ENCODE measurements around the gene AFF2. TPM values are rescaled to one million over a fixed set of nuclear protein-coding genes. Genes with fewer than 3 reads are reported as not detected.

The AFF2 gene
- total RNA-seq, 1 donor from 2014 or later, result 5.2 TPM

DNA sequence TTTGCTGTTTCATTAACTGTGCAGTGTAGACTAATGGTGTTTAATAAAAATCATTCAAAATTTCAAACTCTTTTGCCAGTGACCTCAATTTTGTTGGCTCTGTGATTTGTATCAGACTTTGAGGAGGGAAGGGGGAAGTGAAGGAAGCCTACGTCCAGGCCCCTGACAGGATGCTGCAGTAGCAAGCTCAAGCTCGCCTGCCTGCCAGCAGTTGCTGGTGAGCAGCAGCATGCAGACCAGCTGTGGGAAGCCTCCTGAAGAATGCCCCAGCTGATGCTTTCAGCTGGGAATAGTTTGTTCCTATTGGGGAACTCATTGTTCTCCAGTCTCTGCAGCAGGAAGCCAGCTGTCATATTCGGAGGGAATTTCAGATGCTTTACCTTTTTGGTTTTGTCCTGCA, 495.2 kb downstream of the AFF2 start:
- intact Hi-C loops (cut with micrococcal nuclease), result no loop called here

DNA sequence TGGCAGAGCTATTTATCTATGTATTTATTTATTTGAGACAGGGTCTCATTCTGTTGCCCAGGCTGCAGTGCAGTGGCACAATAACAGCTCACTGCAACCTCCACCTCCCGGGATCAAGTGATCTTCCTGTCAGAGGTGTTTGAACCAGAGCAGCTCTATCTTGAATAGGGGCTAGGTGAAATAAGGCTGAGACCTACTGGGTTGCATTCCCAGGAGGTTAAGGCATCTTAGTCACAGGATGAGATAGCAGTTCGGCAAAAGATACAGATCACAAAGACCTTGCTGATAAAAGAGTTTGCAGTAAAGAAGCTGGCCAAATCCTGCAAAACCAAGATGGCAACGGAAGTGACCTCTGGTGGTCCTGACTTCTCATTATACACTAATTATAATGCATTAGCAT, 501.9 kb downstream of the AFF2 start:
- intact Hi-C loops (cut with micrococcal nuclease), result no loop called here

DNA sequence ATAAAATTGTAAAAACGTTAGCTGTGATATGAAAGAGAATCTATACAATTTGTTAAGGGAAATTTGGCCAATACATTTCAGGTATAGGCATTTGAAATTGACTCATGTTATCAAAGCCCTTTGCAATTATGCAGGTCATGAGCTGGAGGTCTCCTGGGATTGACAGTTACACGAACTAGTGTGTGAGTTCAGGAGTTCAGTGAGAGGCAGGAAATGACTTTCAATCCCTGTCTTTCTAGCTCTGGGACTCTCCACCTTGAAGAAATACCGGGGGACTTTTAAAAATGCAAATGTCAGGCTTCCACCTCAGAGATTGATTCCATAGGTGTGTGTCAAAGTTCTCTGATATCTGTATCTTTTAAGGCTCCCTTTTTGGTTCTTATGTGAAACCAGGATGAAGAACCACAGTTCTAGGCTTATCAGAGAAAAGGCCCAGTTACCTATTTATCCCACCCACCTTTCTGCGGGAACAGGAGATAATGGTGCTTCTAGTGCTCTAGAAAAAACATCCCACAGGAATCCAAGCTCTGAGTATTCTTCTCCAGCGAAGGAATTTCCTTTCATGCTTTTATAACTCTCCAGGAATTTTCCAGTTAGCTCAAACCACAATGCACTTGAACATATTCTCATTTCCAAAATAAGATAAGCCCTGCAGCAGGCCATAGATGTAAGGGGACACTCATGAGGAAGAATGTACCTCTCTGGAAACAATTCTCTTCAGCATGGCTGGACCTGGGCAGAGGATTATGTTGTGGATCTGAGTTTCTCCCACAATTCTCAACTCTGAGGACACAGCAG, 503.6 kb downstream of the AFF2 start:
- intact Hi-C loops (cut with micrococcal nuclease), result no loop called here

DNA sequence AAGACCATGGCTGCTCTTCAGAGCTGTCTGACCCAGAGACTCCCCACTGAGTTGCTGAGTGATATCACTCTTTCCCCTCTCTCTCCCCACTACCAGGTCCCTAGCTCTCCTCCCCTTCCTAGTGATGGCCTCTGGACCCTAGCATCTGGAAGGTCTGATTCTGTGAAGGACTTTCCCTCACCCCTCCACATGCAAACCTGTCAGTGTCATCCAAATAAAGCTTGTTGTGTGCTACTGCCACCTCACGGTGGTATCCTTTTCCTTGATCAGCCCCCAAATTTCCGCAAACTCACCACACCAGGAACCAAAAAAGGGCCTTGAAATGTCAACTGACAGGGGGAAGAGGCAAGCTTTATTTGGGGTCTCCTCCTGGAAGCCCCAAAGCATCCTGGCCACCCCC, 504.5 kb downstream of the AFF2 start:
- intact Hi-C loops (cut with micrococcal nuclease), result no loop called here

DNA sequence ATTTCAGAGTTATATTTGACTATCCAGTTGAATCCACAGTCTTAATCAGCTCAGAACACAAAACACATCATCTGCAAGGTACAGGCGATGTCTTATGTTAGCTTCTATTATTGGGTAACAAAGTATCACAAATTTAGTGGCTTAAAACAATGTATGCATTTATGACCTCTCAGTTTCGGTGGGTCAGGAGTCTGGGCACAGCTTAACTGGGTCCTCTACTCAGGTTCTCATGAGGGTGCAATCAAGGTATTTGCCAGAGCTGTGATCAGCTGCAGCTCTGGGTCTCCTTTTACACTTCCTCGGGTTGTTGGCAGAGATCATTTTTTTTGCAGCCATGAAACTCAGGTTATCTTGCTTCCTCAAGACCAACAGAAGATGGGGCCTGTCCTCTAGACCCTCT, 505.8 kb downstream of the AFF2 start:
- intact Hi-C loops (cut with micrococcal nuclease), result no loop called here

DNA sequence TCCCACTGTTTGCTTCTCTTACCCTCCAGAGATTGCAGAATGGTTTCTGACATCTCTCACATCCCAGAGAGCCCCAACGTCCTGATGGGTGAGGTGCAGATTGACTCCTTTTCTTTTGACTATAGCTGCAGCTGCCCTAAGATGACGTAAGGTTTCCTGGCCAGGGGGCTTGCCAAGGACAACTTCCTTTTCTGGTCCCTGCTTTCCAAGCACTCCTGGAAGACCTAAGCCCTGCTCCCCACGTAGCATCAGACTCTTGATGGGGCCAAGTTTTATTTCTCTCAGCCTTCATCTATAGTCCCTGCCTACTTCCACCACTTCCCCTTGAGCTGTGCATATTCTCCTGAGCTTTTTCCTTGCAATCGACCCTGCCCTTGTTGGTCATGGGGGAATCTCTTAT, 507.0 kb downstream of the AFF2 start:
- intact Hi-C loops (cut with micrococcal nuclease), result no loop called here

DNA sequence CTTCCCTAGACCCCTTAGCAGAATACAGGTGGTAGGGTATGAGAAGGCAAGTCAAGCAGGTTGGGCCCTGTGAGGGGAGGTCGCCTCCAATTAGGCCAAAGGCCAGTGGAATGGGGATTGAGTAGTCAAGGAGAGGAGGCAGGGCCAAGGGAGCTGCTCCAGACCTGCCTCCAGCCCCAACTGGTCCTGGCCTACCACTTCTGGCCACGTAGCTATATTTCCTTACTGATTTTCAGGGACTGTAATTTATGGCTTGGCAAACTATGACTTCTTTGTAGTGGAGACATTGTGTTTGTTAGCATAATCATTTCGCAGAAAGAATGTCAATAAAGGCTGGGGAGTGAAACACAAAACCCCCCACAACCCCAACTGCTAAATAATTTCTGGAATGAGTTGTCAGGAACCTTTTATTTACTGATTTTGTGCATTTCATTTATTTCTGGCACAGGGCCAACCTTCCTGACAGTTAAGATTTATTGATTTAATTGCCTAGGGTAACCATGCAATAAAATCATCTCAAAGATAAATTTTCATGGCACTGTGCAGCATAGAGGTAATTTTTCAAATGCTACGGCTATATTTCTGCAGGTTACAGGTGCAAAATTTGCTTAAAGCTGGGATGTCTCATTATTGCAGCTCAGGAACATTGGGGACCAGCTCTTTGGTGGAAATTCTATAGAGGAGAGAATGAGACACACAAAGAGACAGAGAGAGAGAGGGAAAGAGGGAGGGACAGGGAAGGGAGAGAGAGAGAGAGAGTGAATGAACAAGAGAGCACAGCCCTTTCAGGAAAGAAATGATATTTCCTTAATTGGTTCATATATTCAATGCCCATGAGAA, 509.8 kb downstream of the AFF2 start:
- intact Hi-C loops (cut with micrococcal nuclease), result no loop called here

DNA sequence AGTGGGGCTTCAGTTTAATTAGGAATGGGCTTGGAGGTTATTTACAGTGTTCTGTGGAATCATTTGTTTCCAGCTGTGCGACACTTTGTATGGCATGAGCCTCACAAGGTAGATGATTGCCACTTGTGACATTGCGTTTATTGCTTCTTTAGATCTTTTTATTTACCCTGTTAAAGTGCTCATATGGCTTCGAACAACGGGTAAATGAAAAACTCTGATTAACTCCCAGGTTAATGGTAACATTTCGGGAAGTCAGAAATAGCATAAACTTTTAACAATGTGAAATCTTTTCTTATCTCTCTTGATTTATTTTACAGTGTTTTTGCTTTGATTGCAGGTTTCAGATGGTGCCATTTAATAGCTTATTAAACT, 510.4 kb downstream of the AFF2 start:
- intact Hi-C loops (cut with micrococcal nuclease), result no loop called here

DNA sequence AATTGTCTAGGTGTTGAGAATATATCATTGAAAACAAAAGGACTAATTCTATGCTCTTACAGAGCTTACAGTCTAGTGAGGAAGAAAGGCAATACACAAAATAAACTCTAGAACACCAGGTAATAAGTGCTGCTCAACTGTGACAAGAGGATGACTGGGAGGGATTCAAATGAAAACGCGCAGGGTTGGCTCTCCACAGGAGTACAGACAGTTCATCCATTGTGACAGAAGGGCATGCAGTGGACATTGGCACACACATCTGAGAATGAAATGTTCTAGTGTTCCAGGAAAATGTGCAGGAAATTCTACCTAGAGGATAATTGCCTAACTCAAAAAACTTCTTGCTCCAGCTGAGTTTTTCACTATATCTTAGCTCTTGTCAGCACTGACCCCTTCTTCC, 512.7 kb downstream of the AFF2 start:
- intact Hi-C loops (cut with micrococcal nuclease), result no loop called here

DNA sequence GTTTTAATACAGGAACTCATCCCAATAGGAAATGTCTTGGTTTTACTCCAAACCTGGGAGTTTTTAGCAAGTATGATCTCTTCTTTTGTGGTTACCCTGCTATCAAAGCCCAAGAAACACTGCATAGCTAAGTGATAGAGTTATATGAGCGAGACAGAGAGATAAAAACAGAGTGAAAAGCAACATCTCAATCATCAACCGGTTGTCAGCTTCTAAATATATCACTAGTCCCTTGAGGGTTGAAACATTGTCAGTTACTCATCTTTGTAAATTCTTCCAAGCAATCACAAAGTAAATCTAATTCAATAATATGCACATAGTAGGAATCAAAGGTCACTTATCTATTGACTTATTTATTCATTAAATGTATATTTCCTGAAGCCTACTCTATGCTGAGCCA, 520.7 kb downstream of the AFF2 start:
- intact Hi-C loops (cut with micrococcal nuclease), result no loop called here

DNA sequence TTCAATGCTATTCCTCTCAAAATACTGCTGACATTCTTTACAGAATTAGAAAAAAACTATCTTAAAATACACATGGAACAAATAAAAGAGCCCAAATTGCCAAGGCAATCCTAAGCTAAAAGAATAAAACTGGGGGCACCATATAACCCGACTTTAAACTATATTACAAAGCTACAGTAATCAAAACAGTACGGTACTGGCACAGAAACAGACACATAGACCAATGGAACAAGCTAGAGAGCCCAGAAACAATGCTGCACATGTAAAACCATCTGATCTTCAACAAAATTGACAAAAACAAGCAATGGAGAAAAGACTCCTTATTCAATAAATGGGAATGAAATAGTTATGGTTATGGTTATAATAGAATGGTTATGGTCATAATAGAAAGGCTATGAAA, 522.1 kb downstream of the AFF2 start:
- intact Hi-C loops (cut with micrococcal nuclease), result no loop called here

DNA sequence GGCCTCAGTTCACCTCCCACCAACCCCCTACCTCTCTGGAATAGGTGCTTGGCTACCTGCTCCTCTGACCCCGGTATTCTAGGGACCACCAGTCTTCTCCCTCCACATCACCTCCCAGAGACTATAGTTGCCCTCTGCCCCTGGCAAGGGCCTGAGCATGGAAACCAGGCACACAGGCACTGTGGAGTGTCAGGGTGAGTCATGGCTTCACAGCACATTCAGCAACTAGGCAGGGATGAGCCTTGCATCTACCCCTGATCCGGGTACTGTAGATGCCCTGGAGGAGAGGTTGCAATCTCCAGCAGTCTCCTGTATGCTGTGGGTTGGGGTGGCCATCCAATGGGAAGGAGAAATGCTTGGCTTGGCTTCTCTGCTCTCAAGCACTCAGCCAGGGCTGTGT, 532.0 kb downstream of the AFF2 start:
- intact Hi-C loops (cut with micrococcal nuclease), result no loop called here

DNA sequence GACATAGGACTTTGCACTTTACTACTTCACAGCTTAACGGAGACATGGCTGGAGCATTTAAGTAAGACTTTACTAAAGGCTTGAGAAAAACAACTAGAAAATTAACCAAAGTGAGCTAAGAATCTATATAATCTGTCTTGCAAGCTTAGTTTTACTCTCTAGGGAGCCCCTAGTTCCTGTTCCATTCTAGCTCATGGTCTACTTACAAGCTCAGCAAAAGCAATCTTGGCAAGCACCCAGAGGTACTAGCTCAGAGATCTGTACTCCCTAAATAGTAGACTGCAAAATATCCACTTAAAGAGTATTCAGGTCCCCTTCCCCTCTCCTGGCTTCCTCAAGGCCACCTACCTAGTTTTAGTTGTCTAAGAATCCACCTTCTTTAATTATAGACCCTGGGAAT, 535.7 kb downstream of the AFF2 start:
- intact Hi-C loops (cut with micrococcal nuclease), result no loop called here

DNA sequence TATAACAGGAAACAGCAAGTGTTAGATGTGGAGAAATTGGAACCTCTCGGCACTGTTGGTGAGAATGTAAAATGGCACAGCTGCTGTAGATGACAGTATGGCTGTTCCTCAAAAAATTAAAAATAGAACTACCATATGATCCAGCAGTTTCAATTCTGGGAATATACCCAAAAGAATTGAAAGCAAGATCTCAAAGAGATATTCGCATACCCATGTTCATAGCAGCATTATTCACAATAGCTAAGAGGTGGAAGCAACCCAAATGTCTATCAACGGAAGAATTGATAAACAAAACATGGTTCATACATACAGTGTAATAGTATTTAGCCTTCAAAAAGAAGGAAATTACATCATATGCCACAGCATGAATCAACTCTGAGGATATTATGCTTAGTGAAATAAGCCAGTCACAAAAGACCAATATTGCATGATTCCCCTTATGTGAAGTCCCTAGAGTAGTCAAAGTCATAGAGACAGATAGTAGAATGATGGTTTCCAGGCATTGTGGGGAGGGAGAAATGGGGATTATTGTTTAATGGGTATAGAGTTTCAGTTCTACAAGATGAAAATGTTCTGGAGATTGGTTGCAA, 537.0 kb downstream of the AFF2 start:
- intact Hi-C loops (cut with micrococcal nuclease), result no loop called here

DNA sequence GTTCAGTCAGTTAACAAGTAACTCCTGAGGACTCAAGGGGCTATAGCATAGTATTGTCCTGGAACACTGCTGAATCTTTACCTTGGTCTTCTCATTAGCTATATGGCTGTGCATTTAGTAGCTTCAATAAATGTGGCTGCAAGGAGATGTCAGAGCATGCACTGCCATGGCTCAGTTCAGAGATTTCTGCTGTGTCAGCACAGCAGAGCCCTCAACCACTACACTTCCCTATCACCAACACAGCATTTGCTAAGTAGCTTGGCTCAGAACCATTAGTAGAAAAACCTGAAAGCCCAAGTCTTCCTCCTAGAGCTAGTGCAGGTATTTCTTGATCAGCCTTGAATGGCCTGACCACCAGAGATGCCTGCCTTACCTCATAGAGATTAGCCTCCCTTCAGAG, 538.6 kb downstream of the AFF2 start:
- intact Hi-C loops (cut with micrococcal nuclease), result no loop called here

DNA sequence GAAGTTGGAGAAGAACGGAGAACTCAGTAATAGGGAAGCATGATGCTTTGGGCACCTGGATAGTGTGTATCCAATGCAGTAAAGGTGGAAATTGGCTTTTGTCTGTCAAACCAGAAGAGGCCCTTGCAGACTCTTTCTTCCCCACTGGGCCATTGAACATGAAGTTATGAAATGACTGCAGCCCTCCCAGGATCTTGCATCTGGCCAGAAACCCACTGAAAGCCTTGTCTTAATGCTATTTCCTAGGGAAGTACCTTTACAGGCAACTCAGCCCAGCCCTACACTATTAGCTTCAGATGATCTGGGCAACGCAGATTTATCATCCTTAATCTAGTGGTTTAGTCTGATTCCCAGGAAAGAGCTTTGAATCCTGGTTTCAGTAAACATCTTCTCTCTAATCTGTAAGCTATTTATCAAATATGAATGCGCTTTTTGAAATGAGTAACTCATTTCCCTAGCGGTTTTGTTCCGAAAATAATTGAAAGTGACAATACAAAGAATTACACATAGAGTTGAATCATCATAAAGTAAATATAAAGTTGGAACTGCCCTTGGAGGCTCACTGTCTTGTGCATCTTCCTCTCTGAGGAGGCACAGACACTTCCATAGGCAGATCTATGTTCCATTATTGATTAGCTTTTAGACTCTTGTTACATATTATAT, 540.6 kb downstream of the AFF2 start:
- intact Hi-C loops (cut with micrococcal nuclease), result no loop called here

DNA sequence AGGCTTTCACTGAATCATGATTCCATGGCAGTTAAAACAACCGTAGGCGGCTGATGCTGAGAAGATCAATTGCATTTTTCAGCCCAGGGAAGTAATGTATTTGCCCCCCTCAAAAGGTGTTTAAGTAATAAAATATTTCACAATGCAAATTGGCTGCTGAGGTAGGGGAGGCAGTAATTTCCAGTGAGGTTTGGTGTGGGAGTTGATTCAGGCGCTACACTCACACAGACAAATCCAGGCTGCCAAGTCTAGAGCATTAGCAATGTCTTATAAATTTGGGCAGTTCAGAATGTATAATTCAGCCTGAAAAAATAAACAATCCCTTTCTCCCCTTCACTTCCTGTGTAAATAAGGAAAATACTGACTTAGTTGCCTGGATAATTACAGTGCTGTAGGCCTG, 543.0 kb downstream of the AFF2 start:
- intact Hi-C loops (cut with micrococcal nuclease), result no loop called here

DNA sequence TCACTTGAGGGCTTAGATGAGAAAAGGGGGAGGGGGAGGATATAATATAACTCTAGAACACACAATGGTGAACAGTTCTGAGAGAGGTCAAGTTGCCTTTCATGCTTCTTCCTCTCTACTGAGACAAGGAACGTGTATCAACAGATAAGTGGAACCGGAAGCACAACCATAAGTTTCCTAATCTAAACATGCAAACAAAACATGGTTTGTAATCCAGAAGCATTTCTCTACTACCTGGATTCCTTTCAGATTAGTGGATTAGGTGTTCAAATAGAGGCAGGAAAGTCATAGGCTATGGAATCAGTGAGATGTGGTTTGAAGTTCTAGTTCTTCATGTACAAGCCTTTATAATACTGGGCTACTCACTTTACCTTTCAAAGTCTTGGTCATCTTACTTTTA, 544.1 kb downstream of the AFF2 start:
- intact Hi-C loops (cut with micrococcal nuclease), result no loop called here

DNA sequence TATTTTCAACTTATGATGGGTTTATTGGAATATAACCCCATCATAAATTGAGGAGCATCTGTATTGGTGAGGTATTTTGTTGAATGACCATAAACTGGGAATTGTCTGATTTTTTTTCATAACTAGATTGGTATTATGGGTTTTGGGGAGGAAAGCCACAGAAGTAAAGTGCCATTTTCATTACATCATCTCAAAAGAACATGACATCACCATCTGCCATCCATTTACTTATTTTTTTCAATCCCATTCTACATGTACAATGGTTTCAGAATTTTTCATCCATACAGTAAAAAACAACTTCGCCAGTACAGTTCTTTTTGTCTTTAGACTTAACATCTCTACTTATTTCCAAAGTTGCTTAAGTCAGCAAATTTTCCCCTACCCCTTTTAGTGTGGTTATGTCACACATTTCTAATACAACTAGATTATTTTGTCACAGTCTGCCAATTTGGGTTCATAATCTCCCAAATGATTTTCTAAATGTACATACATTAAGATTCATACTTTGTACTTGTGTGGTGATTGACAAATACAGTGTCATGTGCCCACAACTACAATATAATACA, 545.3 kb downstream of the AFF2 start:
- intact Hi-C loops (cut with micrococcal nuclease), result no loop called here
